ENCODE results near the gene ELAVL3.
A peak's percentile ranks its signal among the peaks of the same experiment; 100 is the strongest.

Gene ELAVL3

GRCh38 chr19:11448923-11449554 lies 31.8 kb downstream of the ELAVL3 start:
- H3K4me3 ChIP-seq (ENCODE audit: low read length in 2 of 2) = no peak overlapping the region
- no peak overlapping the region for H3K27ac ChIP-seq (ENCODE audit: low read length)
- no peaks in the 10 kb centered on the region for H3K4me1 ChIP-seq (ENCODE audit: control insufficient read depth, insufficient read depth, low read length)
- H3K9ac ChIP-seq (ENCODE audit: low read length in 2 of 2) = no peak overlapping the region
- H3K36me3 ChIP-seq (ENCODE audit: control insufficient read depth in 2 of 2, insufficient read depth in 2 of 2, low read length in 2 of 2) = peaks cover 5 to 21% of the 10 kb centered on the region in 2 donors
- no peaks in the 10 kb centered on the region for H3K9me3 ChIP-seq (ENCODE audit: control insufficient read depth in 2 of 2, low read length in 2 of 2)
- H3K27me3 ChIP-seq (ENCODE audit: control insufficient read depth in 1 of 2, insufficient read depth in 2 of 2, low read length in 2 of 2) = peaks cover 2 to 5% of the 10 kb centered on the region in 2 donors

- H3K27ac ChIP-seq (ENCODE audit: low read length) = no peak overlapping the region
- no peak overlapping the region for H3K9ac ChIP-seq (ENCODE audit: low read length in 2 of 2)
- H3K9me3 ChIP-seq (ENCODE audit: control insufficient read depth in 2 of 2, low read length in 2 of 2) = no peaks in the 10 kb centered on the region
- H3K4me3 ChIP-seq (ENCODE audit: low read length in 2 of 2) = no peak overlapping the region
- H3K27me3 ChIP-seq (ENCODE audit: control insufficient read depth in 1 of 2, insufficient read depth in 2 of 2, low read length in 2 of 2) = peaks cover 2 to 5% of the 10 kb centered on the region in 2 donors
- no peaks in the 10 kb centered on the region for H3K4me1 ChIP-seq (ENCODE audit: control insufficient read depth, insufficient read depth, low read length)
- peaks cover 9 to 21% of the 10 kb centered on the region in 2 donors for H3K36me3 ChIP-seq (ENCODE audit: control insufficient read depth in 2 of 2, insufficient read depth in 2 of 2, low read length in 2 of 2)
Observed at GRCh38 chr19:11448410-11448809, 32.4 kb downstream of the ELAVL3 start.

DNA sequence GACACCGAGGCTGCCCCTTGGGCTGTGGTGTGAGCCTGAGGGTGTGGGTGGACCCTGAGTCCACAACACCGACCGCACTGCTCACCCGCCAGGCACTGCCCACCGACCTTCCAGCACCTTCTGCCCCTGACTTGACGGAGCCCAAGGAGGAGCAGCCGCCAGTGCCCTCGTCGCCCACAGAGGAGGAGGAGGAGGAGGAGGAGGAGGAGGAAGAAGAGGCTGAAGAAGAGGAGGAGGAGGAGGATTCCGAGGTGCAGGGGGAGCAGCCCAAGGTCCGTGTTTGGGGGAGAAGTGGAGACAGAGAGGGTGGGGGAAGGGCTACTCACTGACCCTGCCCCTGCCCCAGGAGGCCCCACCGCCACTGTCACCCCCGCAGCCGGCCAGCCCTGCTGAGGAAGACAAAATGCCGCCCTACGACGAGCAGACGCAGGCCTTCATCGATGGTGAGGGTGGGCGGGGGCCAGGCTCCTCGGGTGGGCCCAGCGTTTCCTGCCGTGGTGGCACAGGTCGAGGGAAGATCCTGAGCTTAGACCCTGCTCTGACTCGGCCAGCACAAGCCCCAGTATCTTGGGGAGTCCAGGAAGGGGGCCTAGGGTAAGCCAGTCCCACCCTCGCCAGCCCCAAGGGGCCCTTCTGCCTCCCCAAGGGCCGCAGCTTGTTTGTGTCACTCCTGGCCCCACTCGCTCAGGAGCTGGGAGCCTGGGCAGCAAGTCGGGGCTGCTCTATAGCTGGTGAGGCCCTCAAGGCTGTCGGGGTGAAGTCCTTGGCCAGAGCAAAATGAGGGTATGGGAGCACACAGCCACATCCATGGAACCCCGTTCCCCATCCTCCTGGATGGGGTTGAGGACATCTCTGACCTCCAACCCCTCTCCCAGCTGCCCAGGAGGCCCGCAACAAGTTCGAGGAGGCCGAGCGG lies 33.2 kb downstream of the ELAVL3 start:
- peaks cover 9 to 21% of the 10 kb centered on the region in 2 donors for H3K36me3 ChIP-seq (ENCODE audit: control insufficient read depth in 2 of 2, insufficient read depth in 2 of 2, low read length in 2 of 2)

GRCh38 chr19:11446652-11447301 lies 34.1 kb downstream of the ELAVL3 start:
- Histone ChIP-seq H3K9me3 (ENCODE audit: control insufficient read depth in 2 of 2, low read length in 2 of 2) (no peaks in the 10 kb centered on the region), H3K4me3 (ENCODE audit: low read length in 2 of 2) (no peak overlapping the region), H3K27ac (ENCODE audit: low read length) (no peak overlapping the region), H3K4me1 (ENCODE audit: control insufficient read depth, insufficient read depth, low read length) (no peaks in the 10 kb centered on the region), H3K36me3 (ENCODE audit: control insufficient read depth in 2 of 2, insufficient read depth in 2 of 2, low read length in 2 of 2) (peaks cover 15 to 29% of the 10 kb centered on the region in 2 donors), H3K27me3 (ENCODE audit: control insufficient read depth in 1 of 2, insufficient read depth in 2 of 2, low read length in 2 of 2) (no peaks in the 10 kb centered on the region), H3K9ac (ENCODE audit: low read length in 2 of 2) (no peak overlapping the region)

More for the DNA sequence above, 33.2 kb downstream of the ELAVL3 start:
- no peak overlapping the region for H3K4me3 ChIP-seq (ENCODE audit: low read length in 2 of 2)
- no peaks in the 10 kb centered on the region for H3K4me1 ChIP-seq (ENCODE audit: control insufficient read depth, insufficient read depth, low read length)
- no peaks in the 10 kb centered on the region for H3K27me3 ChIP-seq (ENCODE audit: control insufficient read depth in 1 of 2, insufficient read depth in 2 of 2, low read length in 2 of 2)
- no peaks in the 10 kb centered on the region for H3K9me3 ChIP-seq (ENCODE audit: control insufficient read depth in 2 of 2, low read length in 2 of 2)
- H3K9ac ChIP-seq (ENCODE audit: low read length in 2 of 2) = no peak overlapping the region
- H3K27ac ChIP-seq (ENCODE audit: low read length) = no peak overlapping the region

DNA sequence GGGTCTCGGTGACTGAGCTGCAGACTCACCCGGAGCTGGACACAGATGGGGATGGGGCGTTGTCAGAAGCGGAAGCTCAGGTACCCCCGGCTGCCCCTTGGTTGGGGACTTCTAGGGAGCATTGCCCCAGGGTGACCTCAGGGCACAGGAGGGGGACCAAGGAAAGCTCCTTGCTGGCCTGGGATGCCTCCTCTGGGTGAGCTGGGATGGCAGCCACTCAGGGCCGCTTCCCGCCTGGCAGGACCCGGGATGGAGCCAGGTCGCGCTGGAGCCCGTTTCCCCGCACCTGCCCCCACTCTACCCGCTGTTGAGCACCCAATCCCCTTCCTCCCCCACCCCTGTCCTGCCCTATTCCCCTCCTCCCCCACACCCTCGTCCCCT lies 34.6 kb downstream of the ELAVL3 start:
- H3K9me3 ChIP-seq (ENCODE audit: control insufficient read depth in 2 of 2, low read length in 2 of 2) = no peaks in the 10 kb centered on the region
- no peaks in the 10 kb centered on the region for H3K27me3 ChIP-seq (ENCODE audit: control insufficient read depth in 1 of 2, insufficient read depth in 2 of 2, low read length in 2 of 2)
- peaks cover 20 to 34% of the 10 kb centered on the region in 2 donors for H3K36me3 ChIP-seq (ENCODE audit: control insufficient read depth in 2 of 2, insufficient read depth in 2 of 2, low read length in 2 of 2)
- no peak overlapping the region for H3K9ac ChIP-seq (ENCODE audit: low read length in 2 of 2)
- H3K4me3 ChIP-seq (ENCODE audit: low read length in 2 of 2) = no peak overlapping the region
- no peaks in the 10 kb centered on the region for H3K4me1 ChIP-seq (ENCODE audit: control insufficient read depth, insufficient read depth, low read length)
- H3K27ac ChIP-seq (ENCODE audit: low read length) = no peak overlapping the region

DNA sequence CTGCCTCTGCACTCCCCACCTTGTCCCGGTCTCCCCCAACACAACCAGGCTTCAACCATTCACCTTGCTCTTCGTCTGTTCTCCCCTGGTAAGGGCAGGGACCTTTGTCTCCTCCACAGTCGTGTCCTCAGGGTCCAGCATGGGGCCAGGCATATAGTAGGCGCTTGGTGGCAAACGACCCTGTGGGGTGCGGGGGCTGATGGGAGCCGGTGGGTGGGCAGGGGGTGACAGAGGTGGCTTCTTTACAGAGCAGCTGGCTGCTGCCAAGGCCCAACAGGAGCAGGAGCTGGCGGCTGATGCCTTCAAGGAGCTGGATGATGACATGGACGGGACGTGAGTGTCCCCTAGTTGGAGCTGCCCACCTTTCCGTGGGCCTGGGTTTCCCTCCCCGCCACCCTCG lies 35.7 kb downstream of the ELAVL3 start:
- Histone ChIP-seq H3K27ac (ENCODE audit: low read length) (no peak overlapping the region), H3K36me3 (ENCODE audit: control insufficient read depth in 2 of 2, insufficient read depth in 2 of 2, low read length in 2 of 2) (peaks cover 26 to 39% of the 10 kb centered on the region in 2 donors), H3K9me3 (ENCODE audit: control insufficient read depth in 2 of 2, low read length in 2 of 2) (no peaks in the 10 kb centered on the region), H3K27me3 (ENCODE audit: control insufficient read depth in 1 of 2, insufficient read depth in 2 of 2, low read length in 2 of 2) (no peaks in the 10 kb centered on the region), H3K4me3 (ENCODE audit: low read length in 2 of 2) (no peak overlapping the region), H3K9ac (ENCODE audit: low read length in 2 of 2) (no peak overlapping the region), H3K4me1 (ENCODE audit: control insufficient read depth, insufficient read depth, low read length) (peaks cover 2% of the 10 kb centered on the region)

- H3K4me3 ChIP-seq (ENCODE audit: low read length in 2 of 2) = no peak overlapping the region
- no peak overlapping the region for H3K27ac ChIP-seq (ENCODE audit: low read length)
- H3K9ac ChIP-seq (ENCODE audit: low read length in 2 of 2) = no peak overlapping the region
- H3K9me3 ChIP-seq (ENCODE audit: control insufficient read depth in 2 of 2, low read length in 2 of 2) = no peaks in the 10 kb centered on the region
- H3K27me3 ChIP-seq (ENCODE audit: control insufficient read depth in 1 of 2, insufficient read depth in 2 of 2, low read length in 2 of 2) = no peaks in the 10 kb centered on the region
- peaks cover 26 to 37% of the 10 kb centered on the region in 2 donors for H3K36me3 ChIP-seq (ENCODE audit: control insufficient read depth in 2 of 2, insufficient read depth in 2 of 2, low read length in 2 of 2)
- peaks cover 2% of the 10 kb centered on the region for H3K4me1 ChIP-seq (ENCODE audit: control insufficient read depth, insufficient read depth, low read length)
Observed at GRCh38 chr19:11444059-11444458, 36.8 kb downstream of the ELAVL3 start.

DNA sequence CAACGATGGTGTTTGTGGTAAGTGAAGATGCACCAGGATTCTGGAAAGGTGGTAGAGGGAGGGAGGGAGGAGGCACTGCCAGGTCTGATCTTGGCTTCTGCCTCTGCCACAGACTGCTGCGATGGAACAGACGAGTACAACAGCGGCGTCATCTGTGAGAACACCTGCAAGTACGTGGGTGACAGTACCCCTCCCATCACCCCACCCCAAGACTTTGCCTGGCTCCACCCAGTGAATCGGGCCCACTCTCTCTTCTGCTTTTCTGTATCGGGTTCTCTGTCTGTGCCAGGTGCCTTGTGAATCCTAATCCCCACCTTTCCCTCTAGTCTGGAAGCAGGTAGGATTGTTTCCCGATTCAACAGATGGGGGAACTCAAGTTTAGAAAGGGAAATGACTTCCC lies 42.9 kb downstream of the ELAVL3 start:
- no peak overlapping the region for H3K27ac ChIP-seq (ENCODE audit: low read length)
- no peaks in the 10 kb centered on the region for H3K9me3 ChIP-seq (ENCODE audit: control insufficient read depth in 2 of 2, low read length in 2 of 2)
- H3K27me3 ChIP-seq (ENCODE audit: control insufficient read depth in 1 of 2, insufficient read depth in 2 of 2, low read length in 2 of 2) = no peaks in the 10 kb centered on the region
- H3K4me1 ChIP-seq (ENCODE audit: control insufficient read depth, insufficient read depth, low read length) = peaks cover 21% of the 10 kb centered on the region
- H3K4me3 ChIP-seq (ENCODE audit: low read length in 2 of 2) = no peak overlapping the region
- no peak overlapping the region for H3K9ac ChIP-seq (ENCODE audit: low read length in 2 of 2)
- H3K36me3 ChIP-seq (ENCODE audit: control insufficient read depth in 2 of 2, insufficient read depth in 2 of 2, low read length in 2 of 2) = peaks cover 24 to 28% of the 10 kb centered on the region in 2 donors

- Histone ChIP-seq H3K4me1 (ENCODE audit: control insufficient read depth, insufficient read depth, low read length) (peaks cover 19% of the 10 kb centered on the region), H3K9me3 (ENCODE audit: control insufficient read depth in 2 of 2, low read length in 2 of 2) (no peaks in the 10 kb centered on the region), H3K27ac (ENCODE audit: low read length) (peak overlapping the region; percentile 53), H3K36me3 (ENCODE audit: control insufficient read depth in 2 of 2, insufficient read depth in 2 of 2, low read length in 2 of 2) (peaks cover 9 to 12% of the 10 kb centered on the region in 2 donors), H3K9ac (ENCODE audit: low read length in 2 of 2) (peak overlapping the region; percentile 78 to 80), H3K4me3 (ENCODE audit: low read length in 2 of 2) (peak overlapping the region; percentile 86 to 97), H3K27me3 (ENCODE audit: control insufficient read depth in 1 of 2, insufficient read depth in 2 of 2, low read length in 2 of 2) (no peaks in the 10 kb centered on the region)
Observed at GRCh38 chr19:11435833-11436313, 45.0 kb downstream of the ELAVL3 start.

DNA sequence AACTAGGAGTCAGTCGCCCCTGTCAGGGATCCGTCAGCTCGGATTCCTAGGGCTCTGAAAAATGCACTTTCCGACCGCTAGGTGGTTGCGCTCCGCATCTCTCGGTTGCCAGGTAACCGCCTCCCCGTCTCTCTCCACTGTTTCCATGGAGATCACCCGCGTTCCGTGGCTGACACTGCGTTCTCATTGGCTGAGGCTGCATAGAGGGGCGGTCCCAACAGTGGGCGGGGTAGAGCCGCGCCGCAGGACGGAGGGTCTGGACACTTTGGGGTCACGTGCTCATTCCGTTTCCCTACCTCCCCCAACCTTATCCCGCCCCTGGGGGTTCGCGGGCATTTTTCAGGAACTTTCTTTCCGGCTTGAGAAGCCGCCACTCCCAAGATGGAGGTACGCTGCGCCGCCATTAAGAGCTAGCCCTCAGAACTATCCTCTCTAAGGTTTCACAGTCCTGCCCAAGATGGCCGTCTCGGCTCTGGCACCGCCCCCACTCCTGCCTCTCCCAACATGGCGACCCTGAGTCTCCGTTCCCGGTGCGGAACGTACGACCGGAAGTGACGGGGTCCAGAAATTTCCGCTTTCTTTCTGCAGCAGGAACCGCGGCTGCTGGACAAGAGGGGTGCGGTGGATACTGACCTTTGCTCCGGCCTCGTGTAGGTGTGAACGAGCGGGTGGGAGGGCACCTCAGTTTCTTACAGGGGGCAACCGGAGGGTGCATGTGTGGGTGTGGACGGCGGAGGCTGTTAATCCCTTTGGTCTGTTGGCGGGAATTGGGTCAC lies 45.6 kb downstream of the ELAVL3 start, which contains the start of the genes ODAD3 and PRKCSH:
ODAD3 (minus strand) TSS at position 65 of the 776 bp plus-strand sequence. CDS start 105 bp downstream, outside the sequence.
PRKCSH (plus strand) TSS at position 579 of the 776 bp plus-strand sequence. CDS start 483 bp downstream, outside the sequence.
- Histone ChIP-seq H3K9me3 (ENCODE audit: control insufficient read depth in 2 of 2, low read length in 2 of 2) (no peaks in the 10 kb centered on the region), H3K4me3 (ENCODE audit: low read length in 2 of 2) (peak within 1 kb of the TSS; percentile 86 to 97), H3K9ac (ENCODE audit: low read length in 2 of 2) (peak within 1 kb of the TSS; percentile 78 to 80), H3K4me1 (ENCODE audit: control insufficient read depth, insufficient read depth, low read length) (peaks cover 19% of the 10 kb centered on the region), H3K27ac (ENCODE audit: low read length) (peak within 1 kb of the TSS; percentile 74), H3K36me3 (ENCODE audit: control insufficient read depth in 2 of 2, insufficient read depth in 2 of 2, low read length in 2 of 2) (peaks cover 7 to 10% of the 10 kb centered on the region in 2 donors), H3K27me3 (ENCODE audit: control insufficient read depth in 1 of 2, insufficient read depth in 2 of 2, low read length in 2 of 2) (no peaks in the 10 kb centered on the region)

Data from stomach smooth muscle (tissue), 2 donors.